Glomerular visceral epithelial cell (primary cell): ENCODE results near the gene HSCB.
"Not testable (repeated sequence)": the region's sequence is repeated elsewhere in the genome, so short reads cannot be mapped to it uniquely, and the experiment has no call there.

Experiments
- DNase-seq: peaks from one replicate; pipeline ENCODE4 v3.0.0-alpha.2; 2016; ENCODE audit errors: extremely low spot score

HSCB gene

DNA sequence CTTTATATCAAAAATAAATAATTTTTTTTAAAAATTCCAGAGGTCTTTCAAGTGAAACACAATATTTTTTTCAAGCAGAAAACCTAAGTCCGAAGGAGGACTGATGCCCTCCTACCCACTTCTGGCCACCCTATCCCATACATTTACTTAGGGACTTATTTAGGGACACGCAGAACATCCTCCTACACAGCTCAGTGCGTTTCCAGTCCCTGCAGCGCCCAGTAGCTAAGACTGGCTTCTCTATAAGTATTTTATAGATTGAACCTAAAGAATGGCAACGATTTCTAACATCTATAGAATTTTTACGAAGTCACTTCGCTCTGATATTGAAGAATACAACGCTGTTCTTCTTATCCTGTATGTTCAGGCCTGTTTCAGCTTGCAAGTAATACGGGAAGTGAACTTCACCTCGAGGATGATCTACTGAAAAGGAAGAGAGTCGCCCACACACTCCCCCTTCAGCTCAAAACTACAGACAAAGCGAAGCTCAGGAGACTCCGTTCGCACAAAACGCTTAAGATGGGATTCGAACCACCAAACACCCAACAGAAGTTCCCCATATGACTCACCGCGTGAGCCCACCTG, 547 bp upstream of the HSCB start:
- DNase-seq = no peak

DNA sequence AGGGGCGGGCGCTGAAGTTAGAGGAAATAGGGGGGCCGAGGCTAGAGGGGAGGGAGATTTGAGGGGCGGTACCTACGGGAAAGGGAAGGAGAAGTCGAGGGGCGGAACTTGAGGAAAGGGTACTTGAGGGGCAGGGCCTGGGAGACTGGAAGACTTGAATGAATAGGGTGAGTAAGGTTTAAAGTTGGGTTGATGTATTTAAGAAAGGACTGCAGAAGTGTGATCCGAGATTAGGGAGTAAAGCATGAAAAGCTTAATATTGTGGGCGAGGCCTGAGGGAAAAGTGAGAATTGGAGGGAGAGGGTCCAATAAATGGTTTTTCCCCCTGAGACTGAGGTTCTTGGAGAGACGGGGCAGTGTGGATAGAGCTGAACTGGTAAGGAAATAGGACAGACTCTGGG, 723 bp downstream of the HSCB start:
- DNase-seq = no peak

DNA sequence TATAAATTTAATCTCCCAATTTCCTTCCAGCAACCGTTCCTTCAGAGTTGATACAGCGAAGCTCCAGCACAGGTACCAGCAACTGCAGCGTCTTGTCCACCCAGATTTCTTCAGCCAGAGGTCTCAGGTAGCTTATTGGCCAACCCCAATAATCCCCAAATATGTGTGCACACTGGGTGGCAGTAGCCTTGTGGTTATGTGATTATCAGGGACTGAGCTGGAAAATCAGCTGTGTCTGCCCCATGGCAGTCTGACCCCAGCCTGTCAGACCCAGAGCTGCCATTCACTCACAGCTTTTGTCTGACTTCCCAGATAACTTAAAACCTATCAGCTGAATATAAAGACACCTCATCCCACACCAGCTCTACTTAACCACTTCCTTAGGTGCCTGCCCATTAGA, 2.0 kb downstream of the HSCB start:
- no peak for DNase-seq

DNA sequence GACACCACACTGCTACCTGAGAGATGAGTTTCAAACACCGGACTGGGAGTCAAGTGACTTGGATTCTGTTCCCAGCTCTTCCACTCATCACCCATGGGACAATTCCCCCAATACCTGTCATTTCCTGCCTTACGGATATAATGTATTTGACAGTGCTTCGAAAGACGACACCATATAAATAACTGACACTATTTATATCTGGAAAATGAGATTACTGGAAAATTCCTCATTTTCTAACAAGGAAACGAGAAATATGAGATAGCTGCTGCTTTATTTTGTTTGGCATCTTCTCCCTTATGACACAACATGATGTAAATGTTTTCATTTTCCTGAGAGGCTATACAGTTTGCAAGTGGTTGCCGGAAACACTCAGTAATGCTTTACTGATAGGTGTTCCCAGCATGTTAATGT, 8.6 kb downstream of the HSCB start:
- DNase-seq = peak; percentile 24

DNA sequence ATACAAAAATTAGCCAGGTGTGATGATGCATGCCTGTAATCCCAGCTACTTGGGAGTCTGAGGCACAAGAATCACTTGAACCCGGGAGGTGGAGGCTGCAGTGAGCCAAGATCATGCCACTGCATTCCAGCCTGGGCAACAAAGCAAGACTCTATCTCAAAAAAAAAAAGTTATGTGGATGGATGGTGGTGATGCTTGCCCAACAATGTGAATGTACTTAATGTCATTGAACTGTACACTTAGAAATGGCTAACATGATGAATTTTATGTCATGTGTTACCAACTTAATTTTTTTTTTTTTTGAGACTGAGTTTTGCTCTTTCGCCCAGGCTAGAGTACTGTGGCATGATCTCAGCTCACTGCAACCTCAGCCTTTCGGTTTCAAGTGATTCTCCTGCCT, 12.7 kb downstream of the HSCB start:
- not testable (repeated sequence) for DNase-seq

DNA sequence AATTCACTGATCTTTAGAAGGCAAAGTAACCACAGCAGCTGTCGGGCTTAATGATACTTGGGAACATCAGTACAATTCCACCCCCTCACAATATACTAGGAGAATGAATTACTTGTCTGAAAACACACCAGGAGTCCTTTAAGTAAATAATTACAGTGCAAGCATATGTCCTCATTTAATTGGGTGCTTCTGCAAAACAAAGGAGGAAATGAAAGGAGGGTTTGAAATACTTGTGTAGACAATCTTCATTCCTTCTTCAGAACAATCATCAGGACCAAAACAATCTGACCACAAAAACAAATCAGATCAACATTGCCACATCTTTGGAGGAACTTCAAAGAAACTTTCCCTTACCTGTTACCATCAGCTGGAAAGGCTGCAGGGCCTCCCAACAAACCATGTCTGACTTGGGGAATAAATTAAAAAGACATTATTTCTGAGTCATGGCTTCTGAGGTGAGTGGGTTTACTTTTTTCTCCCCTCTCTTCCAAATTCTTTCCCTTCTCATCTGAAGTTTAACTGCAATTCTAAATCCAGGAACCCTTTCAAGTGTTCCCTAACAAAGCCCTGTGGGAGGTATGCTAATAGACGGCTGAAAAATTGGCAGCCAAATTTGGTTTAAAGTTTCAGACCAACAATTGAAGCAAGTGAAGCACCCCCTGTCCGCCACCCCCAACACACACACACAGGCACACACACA, 18.2 kb downstream of the HSCB start:
- DNase-seq = no peak

DNA sequence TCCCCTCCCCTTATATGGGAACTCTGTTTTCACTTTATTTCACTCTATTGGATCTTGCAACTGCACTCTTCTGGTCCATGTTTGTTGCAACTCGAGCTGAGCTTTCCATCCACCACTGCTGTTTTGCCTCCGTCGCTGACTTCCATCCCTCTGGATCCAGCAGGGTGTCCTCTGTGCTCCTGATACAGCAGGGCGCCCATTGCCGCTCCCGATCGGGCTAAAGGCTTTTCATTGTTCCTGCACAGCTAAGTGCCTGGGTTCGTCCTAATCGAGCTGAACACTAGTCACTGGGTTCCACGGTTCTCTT, 19.6 kb downstream of the HSCB start:
- DNase-seq = no peak

DNA sequence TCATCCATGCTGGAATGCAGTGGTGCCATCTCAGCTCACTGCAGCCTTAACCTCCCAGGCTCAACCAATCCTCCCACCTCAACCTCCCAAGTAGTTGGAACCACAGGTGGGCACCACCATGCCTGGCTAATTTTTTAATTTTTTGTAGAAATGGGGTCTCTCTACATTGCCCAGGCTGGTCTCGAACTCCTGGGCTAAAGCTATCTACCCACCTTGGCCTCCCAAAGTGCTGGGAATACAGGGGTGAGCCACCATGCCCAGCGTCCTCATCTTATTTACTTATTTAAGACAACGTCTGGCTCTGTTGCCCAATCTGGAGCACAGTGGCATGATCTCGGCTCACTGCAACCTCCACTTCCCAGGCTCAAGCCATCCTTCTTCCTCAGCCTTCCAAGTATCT, 20.2 kb downstream of the HSCB start:
- DNase-seq = not testable (repeated sequence)

DNA sequence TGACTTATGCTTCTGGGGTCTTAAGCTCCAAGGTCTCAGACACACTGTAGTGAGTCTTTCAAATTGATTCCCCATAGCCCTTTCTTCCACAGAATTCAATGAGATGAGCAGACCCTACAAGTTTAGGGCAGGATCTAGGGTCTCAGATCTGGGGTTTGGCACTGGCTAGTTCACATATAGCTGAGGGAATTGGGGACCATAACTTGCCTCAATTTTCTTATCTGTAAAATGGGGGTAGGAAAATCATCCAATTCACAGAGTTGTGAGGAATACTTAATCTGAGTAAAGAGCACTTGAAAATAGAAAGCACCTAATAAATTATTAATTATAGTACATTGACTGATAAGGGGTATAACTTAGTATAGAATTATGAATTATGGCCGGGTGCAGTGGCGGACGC, 24.8 kb downstream of the HSCB start:
- DNase-seq = no peak

DNA sequence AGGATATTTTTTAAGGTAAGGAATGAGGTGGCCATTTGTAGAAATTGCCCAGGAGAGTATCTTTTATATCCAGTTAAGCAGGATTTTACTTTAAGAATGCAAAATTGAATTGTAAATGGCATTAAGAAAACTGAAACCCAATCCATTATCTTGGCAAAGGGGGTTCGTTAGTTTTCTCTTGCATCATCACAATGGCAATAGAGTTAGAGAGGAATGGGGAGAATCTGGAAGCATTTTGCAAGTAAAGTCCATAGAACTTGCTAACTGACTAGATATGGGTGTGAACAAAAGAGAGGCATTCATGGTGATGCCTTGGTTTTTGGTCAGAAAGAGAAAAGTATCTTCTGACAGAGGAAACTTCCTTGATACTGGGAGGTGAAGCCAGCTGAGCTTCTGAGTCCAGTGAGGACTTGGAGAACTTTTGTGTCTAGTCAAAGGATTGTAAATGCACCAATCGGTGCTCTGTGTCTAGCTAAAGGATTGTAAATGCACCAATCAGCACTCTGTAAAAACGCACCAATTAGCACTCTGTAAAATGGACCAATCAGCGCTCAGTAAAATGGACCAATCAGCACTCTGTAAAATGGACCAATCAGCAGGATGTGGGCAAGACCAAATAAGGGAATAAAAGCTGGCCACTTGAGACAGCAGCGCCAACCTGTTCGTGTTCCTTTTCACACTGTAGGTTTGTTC, 27.0 kb downstream of the HSCB start:
- DNase-seq = no peak

DNA sequence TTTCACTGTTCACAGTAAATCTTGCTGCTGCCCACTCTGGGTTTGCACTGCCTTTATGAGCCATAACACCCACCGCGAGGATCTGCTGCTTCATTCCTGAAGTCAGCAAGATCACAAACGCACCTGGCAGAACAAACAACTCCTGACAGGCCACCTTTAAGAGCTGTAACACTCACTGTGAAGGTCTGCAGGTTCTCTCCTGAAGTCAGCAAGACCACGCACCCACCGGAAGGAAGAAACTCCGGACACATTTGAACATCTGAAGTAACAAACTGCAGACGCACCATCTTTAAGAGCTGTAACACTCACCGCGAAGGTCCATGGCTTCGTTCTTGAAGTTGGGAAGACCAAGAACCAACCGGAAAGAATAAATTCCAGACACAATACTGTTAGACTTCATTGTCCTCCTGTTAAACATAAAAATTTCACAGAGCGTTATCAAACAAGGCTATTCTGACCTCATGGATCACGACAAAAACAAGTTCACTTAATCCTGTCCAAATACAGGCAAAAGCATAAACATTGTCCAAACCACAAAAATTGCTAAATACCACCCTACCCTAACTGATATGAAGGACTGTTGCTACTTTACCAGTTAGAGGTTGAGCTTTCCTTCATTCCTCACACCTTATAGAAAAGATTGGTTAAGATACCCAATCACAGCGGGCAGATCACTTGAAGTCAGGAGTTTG, 27.7 kb downstream of the HSCB start:
- DNase-seq = no peak

DNA sequence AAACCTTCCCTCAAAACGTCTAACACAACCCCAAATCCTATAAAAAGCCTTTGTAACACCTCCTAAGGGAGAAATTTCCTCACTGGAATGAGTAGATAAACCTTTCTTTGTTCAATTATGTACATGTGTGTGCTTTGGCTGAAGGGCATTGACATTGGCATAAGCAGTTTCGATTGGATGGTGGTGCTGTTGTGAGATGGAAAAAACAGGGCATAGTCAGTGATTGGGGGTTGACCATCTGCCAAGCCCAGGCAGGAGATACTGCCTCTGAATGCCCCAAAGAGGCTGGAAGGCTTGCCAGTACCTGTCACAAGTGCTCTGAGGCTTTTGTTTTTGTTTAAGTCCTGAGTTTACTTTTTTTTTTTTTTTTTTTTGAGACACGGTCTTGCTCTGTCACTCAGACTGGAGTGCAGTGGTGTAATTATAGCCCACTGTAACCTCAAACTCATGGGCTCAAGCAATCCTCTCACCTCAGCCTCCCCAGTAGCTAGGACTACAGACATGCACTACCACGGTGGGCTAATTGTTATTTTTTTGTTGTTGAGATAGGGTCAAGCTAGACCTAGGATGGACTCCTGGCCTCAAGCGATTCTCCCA, 29.5 kb downstream of the HSCB start:
- DNase-seq = no peak

DNA sequence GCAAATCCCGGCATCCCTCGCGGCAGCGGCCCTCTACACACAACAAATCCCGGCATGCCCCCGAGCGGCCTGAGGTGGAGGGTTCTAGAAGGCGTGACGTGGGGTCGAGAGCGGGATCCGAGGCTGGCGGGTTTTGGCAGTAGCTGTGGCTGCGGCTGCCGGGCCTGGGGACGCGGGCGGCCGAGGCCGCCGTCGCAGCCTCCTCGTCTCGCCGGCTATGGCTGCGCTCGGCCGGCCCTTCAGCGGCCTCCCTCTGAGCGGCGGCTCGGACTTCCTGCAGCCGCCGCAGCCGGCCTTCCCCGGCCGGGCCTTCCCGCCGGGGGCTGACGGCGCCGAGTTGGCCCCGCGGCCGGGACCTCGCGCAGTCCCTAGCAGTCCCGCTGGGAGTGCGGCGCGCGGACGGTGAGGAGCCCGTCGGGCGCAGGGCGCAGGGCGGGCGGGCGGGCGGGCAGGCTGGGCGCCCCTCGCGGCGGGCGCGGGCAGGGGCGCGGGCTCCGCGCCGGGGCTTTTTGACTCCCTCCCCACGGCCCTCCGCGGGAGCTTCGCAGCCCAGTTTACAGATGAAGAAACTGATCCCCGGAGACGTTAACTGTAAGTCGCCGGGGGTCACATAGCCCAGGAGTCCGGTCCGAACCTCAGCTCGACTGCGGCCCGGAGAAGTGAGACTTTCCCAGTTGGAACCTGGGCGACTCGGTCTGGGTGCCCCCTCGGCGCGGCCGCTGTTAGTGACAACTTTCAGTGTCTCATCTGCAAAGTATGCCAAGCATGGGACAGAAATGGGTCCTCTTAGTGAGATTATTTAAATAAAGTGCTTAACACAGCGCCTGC, 31.0 kb downstream of the HSCB start, which contains the start of gene CCDC117:
Gene CCDC117, plus strand, starts transcription at position 63 of the 828 bp plus-strand sequence. Its CDS starts 155 bp downstream, at position 218.
- peak; percentile 92 for DNase-seq

DNA sequence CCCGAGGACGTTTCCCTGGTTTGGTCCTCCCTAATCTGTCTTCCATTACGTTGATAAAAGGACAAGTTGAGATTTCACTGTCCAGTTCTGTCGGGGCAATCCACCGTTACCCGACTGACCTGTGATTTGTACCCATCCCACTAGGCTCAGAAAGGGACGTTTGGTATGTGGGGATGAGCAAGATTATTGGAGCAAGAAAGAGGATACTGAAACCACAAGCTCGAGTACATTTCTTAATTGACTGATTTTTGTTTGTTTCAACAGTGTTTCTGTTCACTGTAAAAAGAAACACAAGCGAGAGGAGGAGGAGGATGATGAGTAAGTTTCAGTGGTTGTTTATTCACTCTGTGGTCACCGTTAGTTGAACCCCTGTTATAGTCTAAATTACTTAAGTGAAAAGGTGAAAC, 31.6 kb downstream of the HSCB start:
- peak; percentile 48 for DNase-seq

DNA sequence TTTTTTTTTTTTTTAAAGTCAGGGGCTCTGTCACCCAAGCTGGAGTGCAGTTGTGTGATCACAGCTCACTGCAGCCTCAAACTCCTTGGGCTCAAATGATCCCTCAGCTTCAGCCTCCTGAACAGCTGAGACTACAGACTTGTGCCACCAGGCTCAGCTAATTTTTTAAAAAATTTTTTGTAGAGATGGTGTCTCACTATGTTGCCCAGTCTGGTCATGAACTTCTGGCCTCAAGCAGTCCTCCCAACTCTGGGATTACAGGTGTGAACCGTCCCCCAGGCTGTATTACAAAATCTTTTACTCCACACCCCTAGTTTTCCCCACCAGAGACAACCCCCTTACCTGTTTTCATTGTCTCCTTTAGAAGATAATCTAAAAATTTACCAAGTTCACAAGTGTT, 32.5 kb downstream of the HSCB start:
- DNase-seq = no peak

DNA sequence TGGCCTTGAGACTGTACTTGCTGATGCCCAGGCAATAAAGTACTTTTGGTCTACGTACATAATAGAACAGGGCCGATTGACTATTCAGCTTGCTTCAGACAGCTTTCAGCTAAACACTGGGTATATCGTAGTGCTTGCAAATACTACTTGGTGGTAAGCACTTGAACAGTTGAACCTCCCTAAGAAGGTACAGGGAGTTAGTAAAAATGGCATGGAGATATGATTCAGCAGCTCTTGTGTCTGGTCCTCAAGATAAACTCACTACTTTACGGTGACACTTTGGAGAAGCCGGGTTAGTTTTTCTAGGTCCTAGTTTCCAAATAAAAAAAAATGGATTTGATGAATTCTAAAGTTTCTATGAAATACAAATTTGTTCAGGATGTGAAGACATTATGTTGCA, 38.0 kb downstream of the HSCB start:
- no peak for DNase-seq

DNA sequence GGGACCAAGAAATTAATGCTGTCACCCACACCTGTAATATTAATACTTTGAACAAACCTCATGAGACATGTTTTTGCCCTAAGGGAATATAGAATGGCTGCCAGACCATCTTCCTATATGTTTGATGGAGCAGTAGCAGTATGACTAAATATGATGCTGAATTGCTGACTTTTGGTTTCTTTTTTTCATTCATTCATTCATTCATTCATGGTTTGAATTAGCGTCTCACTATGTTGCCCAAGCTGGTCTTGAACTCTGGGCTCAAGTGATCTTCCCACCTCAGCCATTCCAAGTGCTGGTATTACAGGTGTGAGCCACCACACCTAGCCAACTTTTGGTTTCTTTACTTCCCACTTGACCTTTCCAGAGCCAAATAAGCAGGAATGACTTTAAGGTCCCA, 38.5 kb downstream of the HSCB start:
- DNase-seq = no peak

DNA sequence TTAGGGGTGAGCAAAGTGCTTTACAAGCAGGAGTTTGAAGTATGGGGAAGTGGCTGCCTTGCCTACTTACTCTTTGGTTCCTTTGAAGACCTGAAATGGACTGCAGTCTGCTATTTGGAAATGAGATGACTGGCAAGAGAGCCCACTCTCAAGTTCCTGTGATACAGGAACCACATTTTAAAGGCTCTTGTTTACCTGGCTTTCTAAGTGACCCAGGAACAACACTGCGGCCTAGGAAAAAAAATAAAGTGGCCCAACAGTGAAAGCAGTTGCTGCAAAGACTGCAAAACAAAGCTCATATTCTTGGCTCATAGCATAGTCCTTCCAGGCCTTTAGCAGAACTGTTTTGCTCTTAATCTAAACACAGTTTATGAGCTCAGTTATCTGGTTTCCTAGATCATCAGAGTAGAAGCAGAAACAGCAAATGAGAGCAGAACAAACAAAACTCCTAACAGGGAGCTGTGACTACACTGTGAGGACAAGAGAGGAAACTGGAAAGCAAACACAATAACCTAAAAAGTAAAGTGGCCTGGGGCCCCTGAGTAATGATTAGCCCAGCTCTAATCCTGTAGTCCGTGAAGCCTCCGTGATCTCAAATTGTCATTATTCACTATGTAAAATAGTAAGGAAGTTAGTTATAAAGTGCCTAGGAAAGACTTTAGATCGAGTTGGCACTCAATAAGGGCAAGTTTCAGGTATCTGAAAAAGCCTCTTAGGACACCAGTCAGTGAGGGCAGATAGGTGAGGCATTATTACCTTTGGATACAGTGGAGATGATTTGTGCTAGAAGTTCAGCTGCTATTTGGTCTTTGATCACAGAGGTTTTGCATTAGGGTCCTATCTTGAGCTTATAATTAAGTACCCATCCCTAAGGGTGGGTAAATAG, 42.2 kb downstream of the HSCB start:
- no peak for DNase-seq

DNA sequence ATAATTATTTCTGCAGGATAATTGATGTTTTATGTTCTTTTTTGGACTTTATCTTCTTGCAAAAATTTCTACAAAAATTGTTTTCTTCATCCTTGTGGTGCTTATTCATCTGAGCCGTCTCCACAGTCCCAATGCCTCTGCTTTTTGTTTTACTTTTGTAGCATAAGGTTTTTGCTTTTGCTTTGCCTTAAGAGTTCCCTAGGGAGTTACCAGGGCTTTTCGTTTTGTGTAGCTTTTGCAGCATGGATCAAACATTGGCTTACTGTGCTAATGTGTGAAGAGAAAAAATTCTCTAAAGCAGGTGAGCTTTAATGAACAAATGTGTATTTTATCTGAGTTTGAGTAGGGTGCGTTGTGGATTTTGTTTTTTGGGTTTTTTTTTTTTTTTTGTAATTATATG, 46.8 kb downstream of the HSCB start:
- DNase-seq = no peak

DNA sequence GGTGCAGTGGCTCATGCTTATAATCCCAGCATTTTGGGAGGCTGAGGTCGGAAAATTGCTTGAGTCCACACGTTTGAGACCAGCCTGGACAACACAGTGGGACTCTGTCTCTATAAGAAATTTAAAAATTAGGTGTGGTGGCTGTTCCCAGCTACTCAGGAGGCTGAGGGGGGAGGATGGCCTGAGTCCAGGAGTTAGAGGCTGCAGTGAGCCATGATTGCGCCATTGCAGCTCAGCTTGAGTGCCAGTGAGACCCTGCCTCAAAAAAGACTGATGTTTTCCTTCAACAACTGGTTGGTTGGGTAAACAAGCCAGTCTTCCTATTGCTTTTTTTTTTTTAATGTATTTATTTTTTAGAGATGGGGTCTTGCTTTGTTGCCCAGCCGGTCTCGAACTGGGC, 49.3 kb downstream of the HSCB start:
- DNase-seq = no peak
